Lung (tissue), 12 donors: ENCODE data around the gene ZNF276. TPM values are rescaled to one million over a fixed set of nuclear protein-coding genes. Genes with fewer than 3 reads are reported as not detected.

ENCODE experiments used
- ATAC-seq: fragments of 200-7000 bp; cut with Tn5 transposase; one replicate; pipeline ENCODE4 v1.9.1; 2020; ENCODE audit warnings: moderate number of reproducible peaks; ENCODE audit not compliant: insufficient read depth, low FRiP score
- DNase-seq, 3 donors: peaks; one replicate each; pipeline ENCODE4 v3.0.0-alpha.2; 2013 to 2017
- H3K27ac ChIP-seq, 2 donors: one replicate each; pipeline ENCODE4 v1.5.1; 2013; ENCODE audit warnings: mild to moderate bottlenecking in 2 of 2, moderate library complexity in 2 of 2, control low read depth in 1 of 2, inconsistent platforms in 1 of 2, low read depth in 1 of 2, low read length in 1 of 2
- H3K27me3 ChIP-seq, 3 donors: one replicate each; pipeline ENCODE4 v1.5.1; 2013; ENCODE audit warnings: low read length in 2 of 3; ENCODE audit not compliant: control insufficient read depth in 3 of 3, insufficient read depth in 3 of 3
- H3K36me3 ChIP-seq, 4 donors: one replicate each; pipeline ENCODE4 v1.5.1; 2013; ENCODE audit warnings: low read length in 4 of 4, mild to moderate bottlenecking in 1 of 4, moderate library complexity in 1 of 4; ENCODE audit not compliant: control insufficient read depth in 4 of 4, insufficient read depth in 4 of 4
- H3K4me1 ChIP-seq, 5 donors: one replicate each; pipeline ENCODE4 v1.5.1; 2013; ENCODE audit warnings: low read length in 5 of 5, mild to moderate bottlenecking in 2 of 5, moderate library complexity in 1 of 5; ENCODE audit not compliant: control insufficient read depth in 5 of 5, insufficient read depth in 5 of 5
- H3K4me3 ChIP-seq: one replicate; pipeline ENCODE4 v1.5.1; 2013; ENCODE audit warnings: mild to moderate bottlenecking, control low read depth, moderate library complexity
- H3K9ac ChIP-seq, 2 donors: one replicate each; pipeline ENCODE4 v1.5.1; 2013; ENCODE audit warnings: low read length in 2 of 2, control low read depth in 1 of 2; ENCODE audit not compliant: insufficient read depth in 1 of 2
- H3K9me3 ChIP-seq, 4 donors: one replicate each; pipeline ENCODE4 v1.5.1; 2013; ENCODE audit warnings: low read length in 3 of 4, mild to moderate bottlenecking in 1 of 4, moderate library complexity in 1 of 4; ENCODE audit not compliant: control insufficient read depth in 4 of 4, insufficient read depth in 3 of 4
- WGBS, 2 donors: extraction: QIAGEN DNeasy Blood & Tissue Kit; methylation state at CpG; one replicate each; pipeline ENCODE4 v1.1.7; 2013; 5-methylcytosine and 5-hydroxymethylcytosine counted together
- polyA plus RNA-seq, 2 donors: library from polyadenylated mRNA; stranded (reverse); fragments of 200-250 nt; gene quantifications; one replicate each; pipeline ENCODE4 v1.2.1, GENCODE V29; 2013
- total RNA-seq, 2 donors: library from RNA; depleted of rRNA in 1 of 2; stranded (reverse); fragments of >200 nt in 1 of 2; gene quantifications; one replicate each; pipeline ENCODE4 v1.2.1, GENCODE V29; 2014 to 2021
- TF ChIP-seq, protein P1 (sequence below): IDR thresholded peaks from 2 replicates; pipeline ENCODE4 v1.5.1; 2012; ENCODE audit warnings: mild to moderate bottlenecking; ENCODE audit errors: control extremely low read depth, extremely low read depth
- donor health status: control.
- donor health status: control.
- donor health status: Bipolar disorder and iron deficiency.
- donor health status: healthy.
- donor health status: DM: yes; HTN: yes; CAD: no.

The ZNF276 gene
- total and polyA plus RNA-seq, 4 donors, result 21.8 to 34.9 (median 25.0) TPM

DNA sequence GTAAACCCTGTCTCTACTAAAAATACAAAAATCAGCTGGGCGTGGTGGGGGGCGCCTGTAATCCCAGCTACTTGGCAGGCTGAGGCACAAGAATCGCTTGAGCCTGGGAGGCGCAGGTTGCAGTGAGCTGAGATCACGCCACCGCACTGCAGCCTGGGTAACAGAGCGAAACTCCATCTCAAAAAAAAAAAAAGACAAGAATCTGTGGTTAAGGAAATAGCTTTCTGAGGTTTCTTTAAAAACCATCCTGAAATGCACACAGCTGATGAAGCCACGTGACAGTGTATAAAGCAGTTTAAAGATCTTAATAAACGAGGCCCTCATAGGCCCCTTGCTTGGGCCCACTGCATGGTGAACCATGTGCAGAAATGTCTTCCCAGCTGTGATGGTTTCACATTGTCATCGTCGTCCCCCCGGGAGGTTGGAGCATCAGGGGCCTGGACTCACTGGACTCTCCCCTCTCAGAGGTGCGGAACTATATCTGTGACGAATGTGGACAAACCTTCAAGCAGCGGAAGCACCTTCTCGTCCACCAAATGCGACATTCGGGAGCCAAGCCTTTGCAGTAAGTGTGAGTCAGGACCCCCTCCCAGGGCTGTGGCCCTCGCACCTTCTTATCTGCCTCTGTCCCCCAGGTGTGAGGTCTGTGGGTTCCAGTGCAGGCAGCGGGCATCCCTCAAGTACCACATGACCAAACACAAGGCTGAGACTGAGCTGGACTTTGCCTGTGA lies 16.2 kb downstream of the ZNF276 start:
- Histone ChIP-seq H3K36me3 (peaks cover 25 to 75% (median 35%) of the 10 kb centered on the region in 4 donors), H3K27me3 (no peaks in the 10 kb centered on the region), H3K4me3 (no peak overlapping the region), H3K9ac (no peak overlapping the region), H3K27ac (no peak overlapping the region), H3K4me1 (no peaks in the 10 kb centered on the region), H3K9me3 (no peaks in the 10 kb centered on the region)
- 85 to 88% methylated on average over 20 of the region's 20 CpGs for WGBS, 2 donors
- ATAC-seq, result no peak
- no peak for DNase-seq
- TF ChIP-seq, protein P1, sequence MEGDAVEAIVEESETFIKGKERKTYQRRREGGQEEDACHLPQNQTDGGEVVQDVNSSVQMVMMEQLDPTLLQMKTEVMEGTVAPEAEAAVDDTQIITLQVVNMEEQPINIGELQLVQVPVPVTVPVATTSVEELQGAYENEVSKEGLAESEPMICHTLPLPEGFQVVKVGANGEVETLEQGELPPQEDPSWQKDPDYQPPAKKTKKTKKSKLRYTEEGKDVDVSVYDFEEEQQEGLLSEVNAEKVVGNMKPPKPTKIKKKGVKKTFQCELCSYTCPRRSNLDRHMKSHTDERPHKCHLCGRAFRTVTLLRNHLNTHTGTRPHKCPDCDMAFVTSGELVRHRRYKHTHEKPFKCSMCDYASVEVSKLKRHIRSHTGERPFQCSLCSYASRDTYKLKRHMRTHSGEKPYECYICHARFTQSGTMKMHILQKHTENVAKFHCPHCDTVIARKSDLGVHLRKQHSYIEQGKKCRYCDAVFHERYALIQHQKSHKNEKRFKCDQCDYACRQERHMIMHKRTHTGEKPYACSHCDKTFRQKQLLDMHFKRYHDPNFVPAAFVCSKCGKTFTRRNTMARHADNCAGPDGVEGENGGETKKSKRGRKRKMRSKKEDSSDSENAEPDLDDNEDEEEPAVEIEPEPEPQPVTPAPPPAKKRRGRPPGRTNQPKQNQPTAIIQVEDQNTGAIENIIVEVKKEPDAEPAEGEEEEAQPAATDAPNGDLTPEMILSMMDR, result no peak

DNA sequence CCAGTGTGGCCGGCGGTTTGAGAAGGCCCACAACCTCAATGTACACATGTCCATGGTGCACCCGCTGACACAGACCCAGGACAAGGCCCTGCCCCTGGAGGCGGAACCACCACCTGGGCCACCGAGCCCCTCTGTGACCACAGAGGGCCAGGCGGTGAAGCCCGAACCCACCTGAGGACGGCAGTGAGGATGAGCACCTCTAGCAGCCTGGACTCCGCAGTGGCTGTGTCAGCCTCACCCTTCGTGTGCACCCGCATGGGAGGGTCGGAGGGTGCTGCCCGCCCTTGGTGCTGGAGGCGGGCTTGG lies 16.7 kb downstream of the ZNF276 start:
- no peaks in the 10 kb centered on the region for H3K27me3 ChIP-seq
- H3K9ac ChIP-seq, result no peak overlapping the region
- no peaks in the 10 kb centered on the region for H3K9me3 ChIP-seq
- peaks cover 29 to 69% (median 37%) of the 10 kb centered on the region in 4 donors for H3K36me3 ChIP-seq
- ATAC-seq, result no peak
- WGBS, 2 donors, result 93 to 97% methylated on average over 14 of the region's 14 CpGs
- no peak for DNase-seq
- no peak overlapping the region for H3K27ac ChIP-seq
- TF ChIP-seq, protein P1, result no peak
- no peak overlapping the region for H3K4me3 ChIP-seq
- no peaks in the 10 kb centered on the region for H3K4me1 ChIP-seq

DNA sequence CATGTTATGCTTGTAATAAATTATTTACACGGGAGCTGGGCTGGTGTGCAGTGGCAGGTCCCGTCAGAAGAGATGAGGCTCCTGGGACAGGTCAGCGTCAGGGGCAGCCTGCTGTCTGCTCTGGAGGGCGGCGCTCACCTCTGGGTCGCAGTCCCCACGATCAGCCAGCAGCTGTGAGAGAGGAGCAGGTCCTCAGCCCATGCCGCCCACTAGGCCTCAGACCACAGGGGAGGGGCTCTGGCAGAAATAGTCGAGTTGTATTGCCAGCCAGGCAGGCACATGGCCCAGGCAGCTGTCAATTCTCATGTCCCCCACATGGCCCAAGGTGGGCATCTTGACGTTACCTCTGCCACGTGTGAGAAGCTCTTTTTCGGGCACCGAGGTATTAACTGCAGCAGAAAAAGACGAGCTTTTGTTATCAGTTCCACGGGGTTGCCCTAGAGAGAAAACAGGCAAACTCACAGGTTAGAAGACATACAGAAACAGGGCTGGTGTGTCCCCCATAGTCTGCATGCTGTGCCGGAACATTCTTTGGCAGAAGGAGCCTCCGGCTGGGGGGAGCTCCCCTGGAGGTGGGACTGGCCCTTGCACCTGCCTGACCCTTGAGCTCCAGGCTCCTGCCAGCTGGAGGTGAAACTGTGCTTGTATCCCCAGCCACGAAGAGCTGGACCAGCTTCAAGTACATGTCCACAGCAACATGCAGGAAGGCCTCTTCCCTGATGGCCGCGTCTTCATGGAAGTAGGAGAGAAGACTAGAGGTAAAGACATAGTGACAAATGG lies 17.4 kb downstream of the ZNF276 start:
- WGBS, 2 donors, result 88 to 93% methylated on average over 20 of the region's 20 CpGs
- no peak overlapping the region for H3K9ac ChIP-seq
- no peaks in the 10 kb centered on the region for H3K4me1 ChIP-seq
- TF ChIP-seq, protein P1, result no peak
- peaks cover 25 to 62% (median 31%) of the 10 kb centered on the region in 4 donors for H3K36me3 ChIP-seq
- H3K9me3 ChIP-seq, result no peaks in the 10 kb centered on the region
- ATAC-seq (no peak), DNase-seq (no peak)
- no peak overlapping the region for H3K27ac ChIP-seq
- no peak overlapping the region for H3K4me3 ChIP-seq
- no peaks in the 10 kb centered on the region for H3K27me3 ChIP-seq
